NCI-H2196 (cell line): ENCODE measurements around the gene PIEZO1.
"Not testable (repeated sequence)": the region's sequence is repeated elsewhere in the genome, so short reads cannot be mapped to it uniquely, and the experiment has no call there.

ENCODE experiments used
- DNase-seq: peaks from one replicate; lab custom pipeline; 2025; ENCODE audit not compliant: unreplicated experiment; lab: John Stamatoyannopoulos, UW

PIEZO1 gene

GRCh38 chr16:88785106-88785924 lies at the start of gene PIEZO1:
Gene PIEZO1, minus strand, starts transcription at chr16:88785220. Its CDS starts 256 bp downstream, at chr16:88784964.
- peak; percentile 51 for DNase-seq

- no peak for DNase-seq
Observed at GRCh38 chr16:88834670-88835069, 49.6 kb upstream of the PIEZO1 start.

- no peak for DNase-seq
Observed at GRCh38 chr16:88833086-88833485, 48.1 kb upstream of the PIEZO1 start.

GRCh38 chr16:88831838-88832237 lies 46.8 kb upstream of the PIEZO1 start:
- DNase-seq = no peak

- DNase-seq = no peak
Observed at GRCh38 chr16:88830783-88831182, 45.8 kb upstream of the PIEZO1 start.

GRCh38 chr16:88830258-88830657 lies 45.2 kb upstream of the PIEZO1 start:
- DNase-seq = no peak

GRCh38 chr16:88828711-88829110 lies 43.7 kb upstream of the PIEZO1 start:
- no peak for DNase-seq

GRCh38 chr16:88827727-88828126 lies 42.7 kb upstream of the PIEZO1 start:
- DNase-seq = no peak

GRCh38 chr16:88826070-88826840 lies 41.2 kb upstream of the PIEZO1 start:
- no peak for DNase-seq

GRCh38 chr16:88825146-88825545 lies 40.1 kb upstream of the PIEZO1 start:
- DNase-seq = no peak

GRCh38 chr16:88824256-88825077 lies 39.4 kb upstream of the PIEZO1 start:
- no peak for DNase-seq

GRCh38 chr16:88823646-88824045 lies 38.6 kb upstream of the PIEZO1 start:
- DNase-seq = not testable (repeated sequence)

- no peak for DNase-seq
Observed at GRCh38 chr16:88822281-88823040, 37.4 kb upstream of the PIEZO1 start.

GRCh38 chr16:88821168-88821850 lies 36.3 kb upstream of the PIEZO1 start:
- no peak for DNase-seq

- no peak for DNase-seq
Observed at GRCh38 chr16:88820385-88821025, 35.5 kb upstream of the PIEZO1 start.

GRCh38 chr16:88819126-88819525 lies 34.1 kb upstream of the PIEZO1 start:
- no peak for DNase-seq

GRCh38 chr16:88818575-88818874 lies 33.5 kb upstream of the PIEZO1 start:
- DNase-seq = no peak

- no peak for DNase-seq
Observed at GRCh38 chr16:88817785-88818574, 33.0 kb upstream of the PIEZO1 start.
